HepG2 (cell line): ENCODE measurements around the gene MEGF11. TPM values are rescaled to one million over a fixed set of nuclear protein-coding genes. Genes with fewer than 3 reads are reported as not detected.

ENCODE experiments used
- CTCF ChIP-seq: sonication (generic); formaldehyde crosslinking; IDR thresholded peaks from 2 replicates; pipeline ENCODE4 v1.5.0; 2020; ENCODE audit warnings: mild to moderate bottlenecking, missing genetic modification reagents, moderate library complexity
- FOSL1 ChIP-seq: sonication (generic); formaldehyde crosslinking; IDR thresholded peaks from 2 replicates; pipeline ENCODE4 v1.9.0; 2021; ENCODE audit warnings: missing genetic modification reagents, borderline replicate concordance
- HMGXB4 ChIP-seq, 2 experiments: sonication (generic) in 1 of 2; formaldehyde crosslinking in 1 of 2; IDR thresholded peaks; 2 replicates each; pipeline versions ENCODE4 v1.4.0 to v1.6.1; 2018 to 2020; ENCODE audit warnings: missing genetic modification reagents in 2 of 2, borderline replicate concordance in 1 of 2, low read depth in 1 of 2, mild to moderate bottlenecking in 1 of 2, missing biosample characterization in 1 of 2
- HOXA3 ChIP-seq: sonication (generic); formaldehyde crosslinking; IDR thresholded peaks from 2 replicates; pipeline ENCODE4 v1.5.0; 2020; ENCODE audit warnings: missing genetic modification reagents
- MLLT10 ChIP-seq: sonication (generic); formaldehyde crosslinking; IDR thresholded peaks from 2 replicates; pipeline ENCODE4 v1.4.0; 2020; ENCODE audit warnings: missing genetic modification reagents
- PHF20 ChIP-seq: sonication (generic); formaldehyde crosslinking; IDR thresholded peaks from 2 replicates; pipeline ENCODE4 v1.5.0; 2020; ENCODE audit warnings: mild to moderate bottlenecking, missing genetic modification reagents
- SMARCE1 ChIP-seq: fragments of 450-650 bp; IDR thresholded peaks from 2 replicates; pipeline ENCODE4 v1.6.1; 2017; ENCODE audit warnings: borderline replicate concordance
- ZBTB2 ChIP-seq: sonication (generic); formaldehyde crosslinking; IDR thresholded peaks from 2 replicates; pipeline ENCODE4 v1.8.0; 2022; ENCODE audit warnings: low read depth, missing genetic modification reagents
- ZNF30 ChIP-seq: sonication (generic); formaldehyde crosslinking; IDR thresholded peaks from 2 replicates; pipeline ENCODE4 v1.5.0; 2020; ENCODE audit warnings: mild to moderate bottlenecking, missing genetic modification reagents
- polyA plus RNA-seq, 8 experiments: library from polyadenylated mRNA; depleted of rRNA in 3 of 8; stranded (reverse) in 7 of 8; unstranded in 1 of 8; fragments of >200 nt; fragmentation: Illumina TruSeq in 4 of 8; extraction: Trizol in 4 of 8; gene quantifications; 2 replicates each; pipeline versions ENCODE4 v1.2.1 to v1.2.3, GENCODE V29; 2011 to 2016; ENCODE audit warnings: low read depth in 4 of 8, missing spikeins in 1 of 8, mixed read lengths in 1 of 8; ENCODE audit not compliant: insufficient read depth in 1 of 8
- total RNA-seq, 5 experiments: library from RNA; depleted of rRNA; stranded (reverse); fragments of >200 nt; fragmentation: Illumina TruSeq; extraction: Trizol; gene quantifications; 2 replicates each; pipeline ENCODE4 v1.2.3, GENCODE V29; 2016; ENCODE audit warnings: low read depth in 1 of 5
- TF ChIP-seq, protein P1 (sequence below): sonication (generic); formaldehyde crosslinking; conservative IDR thresholded peaks from 2 replicates; pipeline ENCODE4 v1.8.0; 2022; ENCODE audit warnings: low read depth, missing genetic modification reagents
- TF ChIP-seq, protein P2 (sequence below): IDR thresholded peaks from 2 replicates; pipeline ENCODE4 v1.6.1; 2016; ENCODE audit warnings: mild to moderate bottlenecking

The MEGF11 gene
- total and polyA plus RNA-seq, 2 of the 13 experiments (the other 11 are each of a cell fraction or from before 2014, with no cell fraction given), result not detected

DNA sequence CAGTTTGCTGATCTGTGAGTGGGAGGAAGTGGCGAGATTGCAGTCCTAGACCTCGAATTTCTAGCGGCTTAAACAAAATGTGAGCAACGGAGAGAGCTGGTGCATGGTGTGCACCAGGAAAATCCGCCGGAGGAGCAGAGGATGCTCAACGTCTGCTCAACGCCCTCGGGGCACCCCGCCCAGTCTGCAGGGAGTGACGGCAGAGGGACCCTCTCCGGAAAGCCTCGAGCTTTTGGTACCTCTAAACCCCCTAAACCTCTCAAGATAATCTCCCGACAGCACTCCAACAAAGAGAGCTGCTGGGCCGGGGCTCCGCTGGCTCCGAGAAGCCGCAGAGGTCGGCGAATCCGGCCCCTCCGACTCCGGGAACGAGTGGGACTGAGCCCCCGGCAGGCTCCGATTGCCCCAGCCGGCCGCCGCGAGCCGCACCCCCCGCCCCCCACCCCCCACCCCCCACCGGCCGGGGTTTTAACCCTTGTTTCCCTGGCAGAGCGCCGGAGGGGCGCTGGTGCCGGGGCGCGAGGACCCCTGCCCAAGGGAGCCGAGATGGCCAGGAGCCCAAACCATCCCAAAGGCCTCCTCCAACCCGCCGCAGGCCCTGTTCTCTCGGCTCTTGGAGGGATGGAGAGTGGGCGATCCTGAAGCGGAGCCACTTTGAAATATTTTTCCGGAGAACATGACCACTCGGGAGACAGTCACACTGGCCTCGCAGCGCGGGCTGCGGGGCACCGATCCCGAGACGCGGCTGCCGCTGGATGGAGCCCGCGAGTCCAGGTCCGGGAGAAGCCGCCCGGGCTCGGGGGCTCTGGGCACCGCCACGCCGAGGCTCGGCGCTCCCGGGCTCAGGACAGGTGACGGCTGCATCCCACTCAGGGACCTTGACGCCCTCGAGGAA lies 1.5 kb downstream of the MEGF11 start (continued):
- TF ChIP-seq, protein P1, sequence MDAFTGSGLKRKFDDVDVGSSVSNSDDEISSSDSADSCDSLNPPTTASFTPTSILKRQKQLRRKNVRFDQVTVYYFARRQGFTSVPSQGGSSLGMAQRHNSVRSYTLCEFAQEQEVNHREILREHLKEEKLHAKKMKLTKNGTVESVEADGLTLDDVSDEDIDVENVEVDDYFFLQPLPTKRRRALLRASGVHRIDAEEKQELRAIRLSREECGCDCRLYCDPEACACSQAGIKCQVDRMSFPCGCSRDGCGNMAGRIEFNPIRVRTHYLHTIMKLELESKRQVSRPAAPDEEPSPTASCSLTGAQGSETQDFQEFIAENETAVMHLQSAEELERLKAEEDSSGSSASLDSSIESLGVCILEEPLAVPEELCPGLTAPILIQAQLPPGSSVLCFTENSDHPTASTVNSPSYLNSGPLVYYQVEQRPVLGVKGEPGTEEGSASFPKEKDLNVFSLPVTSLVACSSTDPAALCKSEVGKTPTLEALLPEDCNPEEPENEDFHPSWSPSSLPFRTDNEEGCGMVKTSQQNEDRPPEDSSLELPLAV, result no peak
- TF ChIP-seq ZBTB2 (CRISPR knock-in tag) (no peak), SMARCE1 (no peak), CTCF (CRISPR knock-in tag) (peak; percentile 80), HMGXB4 (CRISPR knock-in tag; IDR thresholded peaks at IDR 0.05; ENCODE audit: borderline replicate concordance in 1 of 2, low read depth in 1 of 2) (peak; percentile 36 to 55; a peak in 2 of 4 replicates), FOSL1 (CRISPR knock-in tag) (no peak), PHF20 (CRISPR knock-in tag) (no peak), MLLT10 (CRISPR knock-in tag) (no peak), ZNF30 (CRISPR knock-in tag) (no peak), HOXA3 (CRISPR knock-in tag) (0 out of 2 replicates have a peak, but pooled peaks have one; percentile 18)
- TF ChIP-seq, protein P2, sequence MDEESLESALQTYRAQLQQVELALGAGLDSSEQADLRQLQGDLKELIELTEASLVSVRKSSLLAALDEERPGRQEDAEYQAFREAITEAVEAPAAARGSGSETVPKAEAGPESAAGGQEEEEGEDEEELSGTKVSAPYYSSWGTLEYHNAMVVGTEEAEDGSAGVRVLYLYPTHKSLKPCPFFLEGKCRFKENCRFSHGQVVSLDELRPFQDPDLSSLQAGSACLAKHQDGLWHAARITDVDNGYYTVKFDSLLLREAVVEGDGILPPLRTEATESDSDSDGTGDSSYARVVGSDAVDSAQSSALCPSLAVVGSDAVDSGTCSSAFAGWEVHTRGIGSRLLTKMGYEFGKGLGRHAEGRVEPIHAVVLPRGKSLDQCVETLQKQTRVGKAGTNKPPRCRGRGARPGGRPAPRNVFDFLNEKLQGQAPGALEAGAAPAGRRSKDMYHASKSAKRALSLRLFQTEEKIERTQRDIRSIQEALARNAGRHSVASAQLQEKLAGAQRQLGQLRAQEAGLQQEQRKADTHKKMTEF, result no peak
